GM12878 (cell line): Measurements from ENCODE around the gene ZCCHC13. TPM values are rescaled to one million over a fixed set of nuclear protein-coding genes. Genes with fewer than 3 reads are reported as not detected.

ENCODE experiments used
- ATAC-seq: fragments of 200-7000 bp; cut with Tn5 transposase; 3 replicates; pipeline ENCODE4 v1.9.1; 2020; ENCODE audit warnings: mild to moderate bottlenecking, moderate library complexity
- BruUV-seq: library from RNA; stranded (reverse); fragments of 400-500 nt; replicated peaks from 2 replicates; lab custom pipeline; 2021; lab: Mats Ljungman, UMichigan
- CTCF ChIA-PET: fragments of 300-600 bp; sonication (Branson Sonifier 250); formaldehyde crosslinking; extraction: SDS; loops from one replicate; lab custom pipeline; 2021; ENCODE audit warnings: inconsistent platforms; lab: Yijun Ruan, JAX
- POLR2A ChIA-PET: fragments of 350-600 bp; formaldehyde crosslinking; extraction: SDS; loops from one replicate; lab custom pipeline; 2021; ENCODE audit warnings: inconsistent platforms; lab: Charles Lee
- RAD21 ChIA-PET: fragments of 300-600 bp; sonication (Branson Sonifier 250); formaldehyde crosslinking; loops from one replicate; lab custom pipeline; 2023; ENCODE audit warnings: antibody characterized with exemption; ENCODE audit not compliant: unreplicated experiment; lab: Charles Lee
- SMC1A ChIA-PET: fragments of 300-600 bp; sonication (Branson Sonifier 250); formaldehyde crosslinking; loops from one replicate; lab custom pipeline; 2023; ENCODE audit not compliant: unreplicated experiment, uncharacterized antibody; lab: Charles Lee
- DNase-seq: peaks from one replicate; pipeline ENCODE4 v3.0.0-alpha.2; 2011; ENCODE audit warnings: low read depth, low spot score
- FAIRE-seq: peaks from 3 replicates; lab custom pipeline; 2011; peaks lifted over from hg19 to GRCh38; lab: Jason Lieb, UNC
- H2AFZ ChIP-seq: 2 replicates; pipeline ENCODE4 v1.6.0; 2011; ENCODE audit warnings: low read depth, low read length, control low read depth; ENCODE audit not compliant: control insufficient read depth
- H3K27ac ChIP-seq: 2 replicates; pipeline ENCODE4 v1.5.1; 2011; ENCODE audit warnings: control low read depth; ENCODE audit not compliant: control insufficient read depth, insufficient read depth
- H3K27me3 ChIP-seq, 2 experiments: replicated peaks in 1 of 2; 2 replicates each; pipeline versions ENCODE4 v1.6.0 to v1.6.1; 2011; ENCODE audit warnings: low read length in 1 of 2; ENCODE audit not compliant: control insufficient read depth in 2 of 2, insufficient read depth in 2 of 2
- H3K36me3 ChIP-seq, 2 experiments: 2 replicates each; pipeline ENCODE4 v1.5.1; 2011; ENCODE audit warnings: low read length in 1 of 2; ENCODE audit not compliant: control insufficient read depth in 2 of 2, insufficient read depth in 2 of 2
- H3K4me1 ChIP-seq: 2 replicates; pipeline ENCODE4 v1.6.1; 2011; ENCODE audit warnings: mild to moderate bottlenecking, low read length, moderate library complexity, mixed read lengths; ENCODE audit not compliant: control insufficient read depth, insufficient read depth
- H3K4me2 ChIP-seq: 2 replicates; pipeline ENCODE4 v1.6.0; 2011; ENCODE audit warnings: control low read depth; ENCODE audit not compliant: control insufficient read depth, insufficient read depth
- H3K4me3 ChIP-seq: fragments of 200-600 bp; sonication (generic); 2 replicates; pipeline ENCODE4 v1.5.1; 2016
- H3K79me2 ChIP-seq: 2 replicates; pipeline ENCODE4 v1.6.0; 2011; ENCODE audit warnings: low read length; ENCODE audit not compliant: control insufficient read depth, insufficient read depth
- H3K9ac ChIP-seq: 2 replicates; pipeline ENCODE4 v1.8.0; 2011; ENCODE audit warnings: low read length, control low read depth, mixed read lengths; ENCODE audit not compliant: control insufficient read depth, insufficient read depth
- H3K9me3 ChIP-seq: replicated peaks from 3 replicates; pipeline ENCODE4 v1.5.1; 2011; ENCODE audit warnings: mild to moderate bottlenecking, low read length; ENCODE audit not compliant: control insufficient read depth, insufficient read depth
- H4K20me1 ChIP-seq: 2 replicates; pipeline ENCODE4 v1.6.0; 2011; ENCODE audit not compliant: control insufficient read depth, insufficient read depth
- BCL11A ChIP-seq: IDR thresholded peaks from 2 replicates; pipeline ENCODE4 v1.6.1; 2011; ENCODE audit warnings: low read depth, low read length
- BCL3 ChIP-seq: IDR thresholded peaks from 2 replicates; pipeline ENCODE4 v1.6.1; 2011; ENCODE audit warnings: borderline replicate concordance, low read depth, mild to moderate bottlenecking, moderate library complexity, low read length; ENCODE audit not compliant: insufficient read depth, poor library complexity, severe bottlenecking
- CBFB ChIP-seq: IDR thresholded peaks from 2 replicates; pipeline ENCODE4 v1.6.1; 2016; ENCODE audit warnings: antibody characterized with exemption, low read depth
- CEBPB ChIP-seq, 2 experiments: fragments of 150-350 bp in 1 of 2; IDR thresholded peaks; 2 replicates each; pipeline ENCODE4 v1.6.1; 2012 to 2014; ENCODE audit warnings: low read depth in 2 of 2, low read length in 2 of 2, borderline replicate concordance in 1 of 2, inconsistent platforms in 1 of 2
- CREB1 ChIP-seq: IDR thresholded peaks from 2 replicates; pipeline ENCODE4 v1.6.1; 2012; ENCODE audit warnings: low read depth, mild to moderate bottlenecking, inconsistent platforms
- CREM ChIP-seq: IDR thresholded peaks from 2 replicates; pipeline ENCODE4 v1.6.1; 2014; ENCODE audit warnings: antibody characterized with exemption, low read depth
- HDGF ChIP-seq: fragments of 450-650 bp; IDR thresholded peaks from 2 replicates; pipeline ENCODE4 v1.6.1; 2016; ENCODE audit warnings: antibody characterized with exemption
- JUNB ChIP-seq: IDR thresholded peaks from 2 replicates; pipeline ENCODE4 v1.6.1; 2016; ENCODE audit warnings: antibody characterized with exemption, mild to moderate bottlenecking
- MAX ChIP-seq: IDR thresholded peaks from 2 replicates; pipeline ENCODE4 v1.6.1; 2012; ENCODE audit warnings: low read depth, low read length, improper control_type of control experiment
- MLLT1 ChIP-seq: fragments of 450-650 bp; IDR thresholded peaks from 2 replicates; pipeline ENCODE4 v1.6.1; 2016; ENCODE audit warnings: mild to moderate bottlenecking
- NFXL1 ChIP-seq: fragments of 450-650 bp; IDR thresholded peaks from 2 replicates; pipeline ENCODE4 v1.6.1; 2017; ENCODE audit warnings: antibody characterized with exemption, mild to moderate bottlenecking, borderline replicate concordance
- NR2C2 ChIP-seq: IDR thresholded peaks from 2 replicates; pipeline ENCODE4 v1.6.1; 2011; ENCODE audit warnings: borderline replicate concordance, low read depth; ENCODE audit not compliant: control insufficient read depth, insufficient read length
- PAX5 ChIP-seq: IDR thresholded peaks from 2 replicates; pipeline ENCODE4 v1.6.1; 2011; ENCODE audit warnings: low read depth, low read length, borderline replicate concordance
- POLR2A ChIP-seq: IDR thresholded peaks from 2 replicates; pipeline ENCODE4 v1.6.1; 2011; ENCODE audit warnings: low read depth, mild to moderate bottlenecking, low read length
- RFX5 ChIP-seq: IDR thresholded peaks from 2 replicates; pipeline ENCODE4 v1.6.1; 2011; ENCODE audit warnings: low read depth, low read length, improper control_type of control experiment
- SIN3A ChIP-seq: IDR thresholded peaks from 2 replicates; pipeline ENCODE4 v1.6.1; 2012; ENCODE audit warnings: low read depth, low read length, improper control_type of control experiment
- SREBF1 ChIP-seq: IDR thresholded peaks from 2 replicates; pipeline ENCODE4 v1.6.1; 2012; ENCODE audit warnings: mild to moderate bottlenecking, low read length
- TCF3 ChIP-seq: IDR thresholded peaks from 2 replicates; pipeline ENCODE4 v1.6.1; 2012; ENCODE audit warnings: low read depth, mild to moderate bottlenecking, low read length, borderline replicate concordance; ENCODE audit not compliant: insufficient read depth
- ZNF24 ChIP-seq: fragments of 450-650 bp; IDR thresholded peaks from 2 replicates; pipeline ENCODE4 v1.6.1; 2017; ENCODE audit warnings: antibody characterized with exemption, mild to moderate bottlenecking
- ZSCAN29 ChIP-seq: fragments of 450-650 bp; IDR thresholded peaks from 2 replicates; pipeline ENCODE4 v1.6.1; 2017; ENCODE audit warnings: mild to moderate bottlenecking, moderate library complexity
- WGBS: methylation state at CpG from one replicate; pipeline ENCODE4 v1.1.6; 2016; ENCODE audit warnings: low lambda C conversion rate; ENCODE audit not compliant: insufficient replicate concordance, insufficient coverage; ENCODE audit errors: missing lambda C conversion rate; 5-methylcytosine and 5-hydroxymethylcytosine counted together
- in situ Hi-C: fragments of 300-500 bp; cut with MboI; formaldehyde crosslinking; loops from 9 replicates; pipeline ENCODE4 v1.14.3; 2018; ENCODE audit warnings: mixed read lengths
- intact Hi-C: fragments of 100-400 bp; cut with micrococcal nuclease; formaldehyde crosslinking; loops from one replicate; pipeline ENCODE4 v1.14.2; 2022; ENCODE audit not compliant: unreplicated experiment
- polyA plus RNA-seq, 11 experiments: library from polyadenylated mRNA; depleted of rRNA in 4 of 11; unstranded in 6 of 11; stranded (reverse) in 5 of 11; fragments of >200 nt; fragmentation: Nextera tagmentation in 4 of 11; fragmentation: Illumina TruSeq in 1 of 11; extraction: Ambion mirVana in 4 of 11; extraction: Trizol in 1 of 11; gene quantifications; 1 replicate in 1 of 11; 2 replicates in 10 of 11; pipeline versions ENCODE4 v1.2.1 to v1.2.3, GENCODE V29; 2011 to 2016; ENCODE audit warnings: inconsistent platforms in 2 of 11, missing spikeins in 2 of 11, low read depth in 1 of 11
- total RNA-seq, 4 experiments: library from RNA; depleted of rRNA in 3 of 4; stranded (reverse); fragments of >200 nt in 3 of 4; fragmentation: Illumina TruSeq in 1 of 4; extraction: Trizol in 1 of 4; gene quantifications; 2 replicates each; pipeline versions ENCODE4 v1.2.1 to v1.2.3, GENCODE V29; 2013 to 2021

The ZCCHC13 gene
- total and polyA plus RNA-seq, 10 of the 15 experiments (the other 5 are each of a cell fraction or from before 2014, with no cell fraction given) = not detected

- TF ChIP-seq PAX5 (no peak), TCF3 (no peak)
Observed at GRCh38 chrX:74324131-74324530, 20.2 kb downstream of the ZCCHC13 start (continued).

- CTCF ChIA-PET = interaction anchor here (1.0 kb wide), 1 partner anchor 19 kb away, joined by 4 read pairs; no protein-coding TSS in a partner anchor
Observed at GRCh38 chrX:74325130-74326059, 21.4 kb downstream of the ZCCHC13 start.

More at GRCh38 chrX:74325130-74326059, 21.4 kb downstream of the ZCCHC13 start:
- BruUV-seq = no TSS peak
- Histone ChIP-seq H3K27me3 (no peaks in the 10 kb centered on the region; a peak in 1 of 4 replicates), H3K4me1 (no peaks in the 10 kb centered on the region), H2AFZ (no peak overlapping the region), H3K4me2 (no peak overlapping the region), H3K4me3 (no peak overlapping the region), H3K36me3 (no peaks in the 10 kb centered on the region), H3K27ac (no peak overlapping the region), H4K20me1 (no peaks in the 10 kb centered on the region), H3K9me3 (no peaks in the 10 kb centered on the region), H3K79me2 (no peaks in the 10 kb centered on the region), H3K9ac (no peak overlapping the region)
- FAIRE-seq = no peak
- intact Hi-C loops (no loop called here), in situ Hi-C loops (no loop called here)
- DNase-seq = no peak
- WGBS = 3% methylated on average over 6 of the region's 9 CpGs
- peak; percentile 41 for ATAC-seq
- ChIA-PET RAD21 (interaction anchor here (1.4 kb wide), 1 partner anchor 76 kb away, joined by 3 read pairs; no protein-coding TSS in a partner anchor), SMC1A (interaction anchor here (0.6 to 1.2 kb wide), 2 partner anchors 9 to 93 kb away, joined by 3 read pairs; no protein-coding TSS in a partner anchor), POLR2A (interaction anchor here (0.6 kb wide), 1 partner anchor 220 kb away, joined by 5 read pairs; no protein-coding TSS in a partner anchor)
- no peak for TF ChIP-seq NFXL1
- no peak for TF ChIP-seq CEBPB (IDR thresholded peaks at IDR 0.05; ENCODE audit: borderline replicate concordance in 1 of 2, low read depth in 2 of 2, low read length in 2 of 2)
- TF ChIP-seq BCL3 = no peak
- TF ChIP-seq MLLT1 = no peak
- no peak for TF ChIP-seq PAX5
- TF ChIP-seq MAX = no peak
- no peak for TF ChIP-seq SREBF1
- no peak for TF ChIP-seq SIN3A
- TF ChIP-seq TCF3 = no peak
- no peak for TF ChIP-seq CREM
- TF ChIP-seq CREB1 = no peak
- no peak for TF ChIP-seq RFX5
- TF ChIP-seq JUNB = no peak
- TF ChIP-seq NR2C2 = no peak
- no peak for TF ChIP-seq ZSCAN29
- TF ChIP-seq CBFB = no peak
- TF ChIP-seq HDGF = no peak
- no peak for TF ChIP-seq BCL11A
- no peak for TF ChIP-seq POLR2A
- TF ChIP-seq ZNF24 = no peak
